Measurements from ENCODE around the gene SNX27.
"Not testable (repeated sequence)": the region's sequence is repeated elsewhere in the genome, so short reads cannot be mapped to it uniquely, and the experiment has no call there.

The SNX27 gene

GRCh38 chr1:151668090-151668489 lies 56.2 kb downstream of the SNX27 start:
- DNase-seq: no peak

GRCh38 chr1:151670036-151670675 lies 58.3 kb downstream of the SNX27 start:
- H3K9me3 ChIP-seq; H3K27me3 ChIP-seq; intact Hi-C loops (cut with DNase I; ENCODE audit: low total_unique reads); H3K4me1 ChIP-seq; H3K27ac ChIP-seq; H3K4me3 ChIP-seq; DNase-seq: not testable (repeated sequence)
- H3K36me3 ChIP-seq: peaks cover 22 to 36% (median 29%) of the 10 kb centered on the region in 3 donors

More at GRCh38 chr1:151668090-151668489, 56.2 kb downstream of the SNX27 start:
- Histone ChIP-seq H3K9me3 (peaks cover 0 to 10% (median 0%) of the 10 kb centered on the region in 3 donors), H3K27me3 (no peaks in the 10 kb centered on the region), H3K4me1 (no peaks in the 10 kb centered on the region), H3K36me3 (peaks cover 22 to 35% (median 32%) of the 10 kb centered on the region in 3 donors), H3K27ac (no peak overlapping the region), H3K4me3 (no peak overlapping the region)
- no peak for TF ChIP-seq CTCF (IDR thresholded peaks at IDR 0.05)
- intact Hi-C loops (cut with DNase I; ENCODE audit: low total_unique reads): loop anchor here (1.0 kb wide), 1 partner anchor 20 kb away; no protein-coding TSS in a partner anchor

- no peak for TF ChIP-seq CTCF (IDR thresholded peaks at IDR 0.05)
- intact Hi-C loops (cut with DNase I; ENCODE audit: low total_unique reads): no loop called here
- Histone ChIP-seq H3K36me3 (peaks cover 22 to 31% (median 24%) of the 10 kb centered on the region in 3 donors), H3K9me3 (peaks cover 0 to 10% (median 0%) of the 10 kb centered on the region in 3 donors), H3K4me1 (no peaks in the 10 kb centered on the region), H3K27me3 (no peaks in the 10 kb centered on the region), H3K27ac (no peak overlapping the region), H3K4me3 (no peak overlapping the region)
- no peak for DNase-seq
Observed at GRCh38 chr1:151673407-151673806, 61.6 kb downstream of the SNX27 start.

- no peak for DNase-seq
- Histone ChIP-seq H3K4me3 (no peak overlapping the region), H3K27ac (peak overlapping the region; percentile 30 to 64), H3K36me3 (peaks cover 8 to 22% (median 21%) of the 10 kb centered on the region in 3 donors), H3K27me3 (no peaks in the 10 kb centered on the region), H3K9me3 (no peaks in the 10 kb centered on the region), H3K4me1 (peaks cover 0 to 20% (median 8%) of the 10 kb centered on the region in 4 donors)
- intact Hi-C loops (cut with DNase I; ENCODE audit: low total_unique reads): no loop called here
- TF ChIP-seq CTCF (IDR thresholded peaks at IDR 0.05): no peak
Observed at GRCh38 chr1:151680391-151680790, 68.5 kb downstream of the SNX27 start.

GRCh38 chr1:151680826-151681225 lies 69.0 kb downstream of the SNX27 start:
- peaks cover 0 to 20% (median 8%) of the 10 kb centered on the region in 4 donors for H3K4me1 ChIP-seq
- H3K27me3 ChIP-seq: no peaks in the 10 kb centered on the region
- H3K36me3 ChIP-seq: peaks cover 8 to 27% (median 26%) of the 10 kb centered on the region in 3 donors
- H3K27ac ChIP-seq: peak overlapping the region; percentile 30 to 64
- intact Hi-C loops (cut with DNase I; ENCODE audit: low total_unique reads): no loop called here
- DNase-seq: no peak
- no peak for TF ChIP-seq CTCF (IDR thresholded peaks at IDR 0.05)
- H3K4me3 ChIP-seq: no peak overlapping the region
- H3K9me3 ChIP-seq: no peaks in the 10 kb centered on the region

- H3K27me3 ChIP-seq: no peaks in the 10 kb centered on the region
- H3K9me3 ChIP-seq: no peaks in the 10 kb centered on the region
- intact Hi-C loops (cut with DNase I; ENCODE audit: low total_unique reads): no loop called here
- no peak for TF ChIP-seq CTCF (IDR thresholded peaks at IDR 0.05)
- H3K4me3 ChIP-seq: no peak overlapping the region
- H3K27ac ChIP-seq: no peak overlapping the region
- peaks cover 13 to 30% (median 27%) of the 10 kb centered on the region in 3 donors for H3K36me3 ChIP-seq
- peaks cover 0 to 20% (median 8%) of the 10 kb centered on the region in 4 donors for H3K4me1 ChIP-seq
- no peak for DNase-seq
Observed at GRCh38 chr1:151681923-151682322, 70.1 kb downstream of the SNX27 start.

GRCh38 chr1:151682901-151683300 lies 71.1 kb downstream of the SNX27 start:
- H3K27ac ChIP-seq; H3K27me3 ChIP-seq; DNase-seq; intact Hi-C loops (cut with DNase I; ENCODE audit: low total_unique reads); H3K9me3 ChIP-seq; H3K4me3 ChIP-seq: not testable (repeated sequence)
- H3K36me3 ChIP-seq: peaks cover 13 to 37% (median 27%) of the 10 kb centered on the region in 3 donors
- peaks cover 0 to 20% (median 8%) of the 10 kb centered on the region in 4 donors for H3K4me1 ChIP-seq
